Lower leg skin (tissue), 3 donors: ENCODE results near the gene PEAK1.

Experiments used
- CTCF ChIP-seq, 3 donors: fragments of 450-650 bp; IDR thresholded peaks; one replicate each; pipeline ENCODE4 v1.5.1; 2016; ENCODE audit warnings: antibody characterized with exemption in 3 of 3, mild to moderate bottlenecking in 3 of 3, moderate library complexity in 2 of 3
- POLR2A ChIP-seq, 2 donors: fragments of 450-650 bp; IDR thresholded peaks; one replicate each; pipeline ENCODE4 v1.6.1; 2016 to 2017; ENCODE audit warnings: antibody characterized with exemption in 2 of 2, mild to moderate bottlenecking in 1 of 2, moderate library complexity in 1 of 2

DNA sequence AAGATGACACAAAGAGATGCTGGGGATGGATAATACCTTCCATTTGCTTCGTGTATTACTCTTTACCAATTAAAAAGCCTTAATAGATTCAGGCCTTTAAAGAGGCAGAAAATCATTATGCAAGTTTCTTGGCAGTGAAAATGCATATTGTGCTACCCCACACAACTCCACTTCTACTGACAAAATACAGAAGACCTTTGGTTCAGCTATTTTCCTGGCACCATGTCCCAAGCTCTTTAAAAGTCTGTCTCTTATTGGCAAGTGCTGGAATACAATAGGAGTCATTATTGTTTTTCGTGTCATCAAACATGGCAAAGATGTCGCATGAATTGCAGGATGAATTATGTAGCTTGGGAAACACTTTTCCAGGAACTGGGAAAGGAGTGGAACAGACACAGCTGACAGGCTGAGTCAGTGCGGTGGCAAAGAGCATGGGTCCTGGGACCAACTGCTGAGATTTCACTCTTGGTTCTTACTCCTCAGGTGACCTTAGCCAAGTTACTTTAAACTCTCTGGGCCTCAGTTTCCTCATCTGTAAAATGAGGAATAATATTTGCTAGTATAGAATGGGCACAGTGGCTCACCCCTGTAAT, 343.5 kb downstream of the PEAK1 start:
- no peak for TF ChIP-seq CTCF (IDR thresholded peaks at IDR 0.05)
- TF ChIP-seq POLR2A (IDR thresholded peaks at IDR 0.05): no peak
